22Rv1 (cell line): ENCODE measurements around the gene RDH11.

Source experiments
- H3K27ac ChIP-seq: fragments of 450-650 bp; 2 replicates; pipeline ENCODE4 v1.5.1; 2017
- ZFX ChIP-seq: fragments of 450-650 bp; IDR thresholded peaks from 2 replicates; pipeline ENCODE4 v1.6.1; 2017; ENCODE audit warnings: antibody characterized with exemption, borderline replicate concordance
- TF ChIP-seq, protein P1 (sequence below): fragments of 450-650 bp; IDR thresholded peaks from 2 replicates; pipeline ENCODE4 v1.5.1; 2017; ENCODE audit warnings: mild to moderate bottlenecking

Gene RDH11

DNA sequence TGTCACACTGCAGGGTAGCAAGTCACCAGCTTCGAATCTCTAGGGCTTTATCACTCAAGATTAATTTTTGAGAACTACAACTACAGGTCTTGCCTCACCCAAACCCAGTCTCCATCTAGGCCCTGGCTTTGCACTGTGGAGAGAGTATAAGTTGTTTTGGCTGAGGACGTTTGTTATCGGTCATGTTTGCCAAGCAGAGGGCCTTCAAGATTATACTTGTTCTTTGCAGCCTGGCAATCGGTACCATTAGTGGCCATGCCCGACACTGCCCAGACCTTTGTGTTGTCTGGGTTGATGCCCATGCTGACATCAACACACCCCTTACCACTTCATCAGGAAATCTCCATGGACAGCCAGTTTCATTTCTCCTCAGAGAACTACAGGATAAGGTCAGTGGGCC is 50.1 kb downstream of the RDH11 start:
- no peak overlapping the region for H3K27ac ChIP-seq
- TF ChIP-seq, protein P1, sequence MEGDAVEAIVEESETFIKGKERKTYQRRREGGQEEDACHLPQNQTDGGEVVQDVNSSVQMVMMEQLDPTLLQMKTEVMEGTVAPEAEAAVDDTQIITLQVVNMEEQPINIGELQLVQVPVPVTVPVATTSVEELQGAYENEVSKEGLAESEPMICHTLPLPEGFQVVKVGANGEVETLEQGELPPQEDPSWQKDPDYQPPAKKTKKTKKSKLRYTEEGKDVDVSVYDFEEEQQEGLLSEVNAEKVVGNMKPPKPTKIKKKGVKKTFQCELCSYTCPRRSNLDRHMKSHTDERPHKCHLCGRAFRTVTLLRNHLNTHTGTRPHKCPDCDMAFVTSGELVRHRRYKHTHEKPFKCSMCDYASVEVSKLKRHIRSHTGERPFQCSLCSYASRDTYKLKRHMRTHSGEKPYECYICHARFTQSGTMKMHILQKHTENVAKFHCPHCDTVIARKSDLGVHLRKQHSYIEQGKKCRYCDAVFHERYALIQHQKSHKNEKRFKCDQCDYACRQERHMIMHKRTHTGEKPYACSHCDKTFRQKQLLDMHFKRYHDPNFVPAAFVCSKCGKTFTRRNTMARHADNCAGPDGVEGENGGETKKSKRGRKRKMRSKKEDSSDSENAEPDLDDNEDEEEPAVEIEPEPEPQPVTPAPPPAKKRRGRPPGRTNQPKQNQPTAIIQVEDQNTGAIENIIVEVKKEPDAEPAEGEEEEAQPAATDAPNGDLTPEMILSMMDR: no peak
- TF ChIP-seq ZFX: no peak

DNA sequence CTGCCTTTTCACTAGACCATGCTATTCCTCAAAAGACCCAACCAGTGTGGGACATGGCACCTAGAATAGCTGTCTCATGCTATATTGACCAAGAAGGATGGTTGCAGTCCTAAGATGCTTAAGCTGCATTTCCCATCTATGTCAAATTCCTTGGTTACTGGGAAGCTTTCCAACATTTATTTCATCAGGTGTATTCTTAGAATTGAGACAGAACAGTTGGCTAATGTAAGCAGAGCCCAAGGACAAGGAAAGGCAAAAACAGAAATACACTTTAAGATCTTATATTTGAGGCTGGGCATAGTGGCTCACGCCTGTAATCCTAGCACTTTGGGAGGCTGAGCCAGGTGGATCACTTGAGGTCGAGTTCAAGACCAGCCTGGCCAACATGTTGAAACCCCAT is 51.1 kb downstream of the RDH11 start:
- no peak for TF ChIP-seq ZFX
- TF ChIP-seq, protein P1: no peak
- no peak overlapping the region for H3K27ac ChIP-seq

DNA sequence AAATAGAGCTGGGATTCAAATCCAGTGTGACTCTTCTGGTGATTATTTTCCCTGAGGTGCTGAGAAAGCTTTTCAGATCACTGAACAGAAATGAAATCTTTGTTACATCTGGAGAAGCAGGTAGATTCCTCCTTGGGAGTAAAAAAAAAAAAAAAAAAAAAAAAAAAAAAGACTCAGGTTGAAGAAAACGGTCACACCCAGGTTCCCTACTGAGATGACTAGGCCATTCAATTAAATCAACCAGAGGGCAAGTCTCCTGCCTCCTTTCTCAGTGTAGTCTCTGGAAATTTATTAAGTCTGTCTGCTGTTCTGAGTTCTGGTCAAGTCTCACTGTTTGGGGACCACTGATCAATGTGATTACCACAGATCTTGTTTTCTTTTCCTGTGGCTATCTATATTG is 51.9 kb downstream of the RDH11 start:
- H3K27ac ChIP-seq: no peak overlapping the region
- TF ChIP-seq ZFX: no peak
- TF ChIP-seq, protein P1: no peak

DNA sequence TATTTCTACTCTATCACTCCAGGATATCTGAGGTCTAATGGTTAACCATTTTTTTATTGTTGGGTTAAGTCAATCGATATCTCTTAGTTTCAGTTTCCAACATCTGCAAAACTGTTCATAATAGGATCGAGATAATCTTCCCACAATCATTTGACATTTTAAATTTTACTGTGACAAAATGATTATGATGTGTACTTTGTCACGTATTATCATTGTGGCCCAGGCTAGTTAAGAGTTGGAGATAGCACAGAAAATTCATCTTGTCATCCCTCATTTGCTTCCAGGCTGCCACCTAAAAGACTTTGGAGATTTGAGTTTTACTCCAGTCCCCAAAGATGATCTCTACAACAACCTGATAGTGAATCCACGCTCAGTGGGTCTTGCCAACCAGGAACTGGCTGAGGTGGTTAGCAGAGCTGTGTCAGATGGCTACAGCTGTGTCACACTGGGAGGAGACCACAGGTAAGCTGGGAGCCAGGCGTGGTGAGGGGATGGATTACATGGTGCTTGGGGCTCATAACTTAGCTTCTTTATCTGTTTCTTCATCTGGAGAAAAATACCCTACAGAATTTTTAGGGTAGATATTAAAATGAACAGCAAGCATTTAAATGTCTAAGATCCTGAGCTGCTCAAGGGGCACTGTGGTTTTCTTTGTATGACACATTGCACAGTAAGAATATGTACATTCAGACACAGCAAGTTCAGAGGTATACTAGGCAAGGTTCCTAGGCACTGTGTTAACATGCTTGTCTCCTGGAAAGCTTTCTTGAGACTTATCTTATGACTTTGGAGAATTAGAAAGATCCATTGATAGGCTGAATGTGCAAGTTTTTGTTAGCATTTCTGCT is 53.4 kb downstream of the RDH11 start:
- H3K27ac ChIP-seq: no peak overlapping the region
- TF ChIP-seq, protein P1: no peak
- TF ChIP-seq ZFX: no peak

DNA sequence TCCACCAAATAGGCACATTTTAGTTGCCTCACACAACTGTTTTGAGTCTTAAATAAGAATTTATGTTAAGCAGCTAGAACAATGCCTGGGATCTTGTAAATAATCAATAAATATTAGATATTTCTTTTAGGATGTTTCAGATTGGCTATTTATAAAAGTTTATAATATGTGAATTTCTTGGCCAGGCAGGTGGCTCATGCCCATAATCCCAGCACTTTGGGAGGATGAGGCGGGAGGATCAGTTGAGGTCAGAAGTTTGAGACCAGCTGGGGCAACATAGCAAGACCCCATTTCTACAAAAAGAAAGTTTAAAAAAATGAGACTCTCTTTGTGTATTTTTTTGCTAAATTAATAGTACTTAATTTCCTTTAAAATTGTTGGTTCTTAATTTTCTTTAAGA is 54.1 kb downstream of the RDH11 start:
- TF ChIP-seq ZFX: no peak
- TF ChIP-seq, protein P1: no peak
- no peak overlapping the region for H3K27ac ChIP-seq

DNA sequence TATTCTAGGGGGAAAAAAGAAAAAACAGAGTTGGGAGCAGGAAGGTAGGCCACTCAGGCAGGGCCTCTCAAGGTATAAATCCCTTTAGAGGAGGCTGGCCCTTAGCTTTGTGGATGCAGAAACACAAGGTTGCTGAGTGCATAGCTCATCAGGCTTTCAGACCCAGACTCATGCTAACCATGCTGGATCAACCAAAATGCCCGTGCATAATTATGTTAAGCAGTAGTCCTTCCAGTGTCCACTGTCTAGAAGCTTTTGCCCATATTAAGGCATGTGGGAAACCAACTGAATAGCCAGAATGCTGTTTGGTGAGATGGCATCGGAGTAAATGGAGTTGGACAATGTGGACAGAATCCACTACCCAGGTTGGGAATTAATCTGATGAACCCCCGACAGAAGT is 56.9 kb downstream of the RDH11 start:
- TF ChIP-seq, protein P1: no peak
- no peak for TF ChIP-seq ZFX
- H3K27ac ChIP-seq: no peak overlapping the region

DNA sequence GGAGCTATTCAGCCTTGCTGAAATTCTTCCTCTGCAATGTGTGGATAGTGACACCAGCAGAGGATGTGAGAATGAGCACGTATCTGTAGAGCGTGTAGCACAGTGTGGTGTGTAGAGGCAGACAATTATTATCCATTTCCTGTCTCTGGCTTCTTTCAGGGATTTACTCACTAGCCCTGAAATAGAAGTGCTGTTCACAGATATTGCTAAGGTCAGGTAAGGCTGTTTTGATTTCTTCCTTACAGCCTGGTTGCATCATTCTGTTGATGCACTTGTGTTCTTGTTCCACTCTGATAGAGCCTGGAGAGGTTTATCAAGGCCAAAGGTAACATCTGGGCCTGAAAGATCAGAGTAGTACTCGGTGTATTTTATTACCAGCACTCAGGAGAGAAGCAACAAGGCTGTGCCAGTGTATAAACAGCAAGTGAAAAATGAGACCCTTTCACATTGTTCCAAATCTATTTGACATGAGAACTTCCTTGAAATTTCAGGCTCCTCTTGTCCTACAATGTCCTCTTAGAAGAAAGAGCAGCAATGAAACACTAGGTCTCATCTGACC is 59.1 kb downstream of the RDH11 start:
- TF ChIP-seq ZFX: no peak
- TF ChIP-seq, protein P1: no peak
- no peak overlapping the region for H3K27ac ChIP-seq
